ENCODE data around the gene PRPS1.
"Not testable (repeated sequence)": the region's sequence is repeated elsewhere in the genome, so short reads cannot be mapped to it uniquely, and the experiment has no call there.

Gene PRPS1

GRCh38 chrX:107630031-107630689 is 1.9 kb downstream of the PRPS1 start:
- no peak for DNase-seq

GRCh38 chrX:107632346-107632745 is 4.0 kb downstream of the PRPS1 start:
- no peak for DNase-seq

GRCh38 chrX:107646735-107647134 is 18.4 kb downstream of the PRPS1 start:
- no peak for DNase-seq

GRCh38 chrX:107648332-107648731 is 20.0 kb downstream of the PRPS1 start:
- no peak for DNase-seq

GRCh38 chrX:107654566-107654871 is 26.2 kb downstream of the PRPS1 start:
- DNase-seq = no peak

- DNase-seq = peak; percentile 86
These were observed 26.8 kb downstream of the PRPS1 start for GRCh38 chrX:107654872-107655761.

- no peak for DNase-seq
These were observed 28.7 kb downstream of the PRPS1 start for GRCh38 chrX:107656978-107657377.

GRCh38 chrX:107658660-107659059 is 30.4 kb downstream of the PRPS1 start:
- DNase-seq = no peak

GRCh38 chrX:107659286-107659685 is 31.0 kb downstream of the PRPS1 start:
- DNase-seq = no peak

- DNase-seq = peak; percentile 20
These were observed 31.5 kb downstream of the PRPS1 start for GRCh38 chrX:107659768-107660167.

GRCh38 chrX:107662145-107662544 is 33.8 kb downstream of the PRPS1 start:
- DNase-seq = no peak

- no peak for DNase-seq
These were observed 34.5 kb downstream of the PRPS1 start for GRCh38 chrX:107662824-107663223.

GRCh38 chrX:107666931-107667330 is 38.6 kb downstream of the PRPS1 start:
- DNase-seq = no peak

GRCh38 chrX:107667426-107667825 is 39.1 kb downstream of the PRPS1 start:
- DNase-seq = no peak

GRCh38 chrX:107668710-107669109 is 40.4 kb downstream of the PRPS1 start:
- not testable (repeated sequence) for DNase-seq

- DNase-seq = no peak
These were observed 41.0 kb downstream of the PRPS1 start for GRCh38 chrX:107669261-107669660.

- no peak for DNase-seq
These were observed 41.7 kb downstream of the PRPS1 start for GRCh38 chrX:107669885-107670628.

GRCh38 chrX:107671256-107671655 is 42.9 kb downstream of the PRPS1 start:
- DNase-seq = not testable (repeated sequence)

- peak; percentile 53 for DNase-seq
These were observed 44.7 kb downstream of the PRPS1 start for GRCh38 chrX:107672955-107673378.

- DNase-seq = no peak
These were observed 45.1 kb downstream of the PRPS1 start for GRCh38 chrX:107673431-107673830.

GRCh38 chrX:107673933-107674479 is 45.7 kb downstream of the PRPS1 start:
- no peak for DNase-seq

GRCh38 chrX:107674480-107675364 is 46.4 kb downstream of the PRPS1 start:
- DNase-seq = no peak

GRCh38 chrX:107675365-107675654 is 47.0 kb downstream of the PRPS1 start:
- DNase-seq = no peak

Measured in NCI-H2227 treated with DMSO at 0.1 percent for 48 hours (cell line).